ENCODE measurements around the gene ITIH1. TPM values are rescaled to one million over a fixed set of nuclear protein-coding genes. Genes with fewer than 3 reads are reported as not detected.

The ITIH1 gene
- polyA plus RNA-seq, 1 donor from 2014 or later, result not detected

GRCh38 chr3:52763466-52763865, 13.9 kb upstream of the ITIH1 start:
- peaks cover 16% of the 10 kb centered on the region for H3K36me3 ChIP-seq (ENCODE audit: insufficient read depth, low read length)
- H3K79me2 ChIP-seq (replicated peaks; ENCODE audit: insufficient read depth, low read length), result peaks cover 9% of the 10 kb centered on the region
- no peak overlapping the region for H3K4me3 ChIP-seq (ENCODE audit: low read length)

GRCh38 chr3:52769786-52770455, 7.5 kb upstream of the ITIH1 start:
- Histone ChIP-seq H3K9ac (ENCODE audit: low read length) (peak overlapping the region; percentile 85), H3K4me3 (ENCODE audit: low read length) (peak overlapping the region; percentile 94), H4K20me1 (ENCODE audit: insufficient read depth) (no peaks in the 10 kb centered on the region), H3K27ac (ENCODE audit: low read length) (peak overlapping the region; percentile 72), H3K27me3 (ENCODE audit: insufficient read depth, low read depth, low read length) (no peaks in the 10 kb centered on the region), H3K9me3 (ENCODE audit: low read length) (no peaks in the 10 kb centered on the region), H3K79me2 (replicated peaks; ENCODE audit: insufficient read depth, low read length) (peaks cover 28% of the 10 kb centered on the region), H3K36me3 (ENCODE audit: insufficient read depth, low read length) (peaks cover 4% of the 10 kb centered on the region), H3K4me2 (ENCODE audit: low read length) (peak overlapping the region; percentile 79), H3K9me2 (ENCODE audit: insufficient read depth, low read length) (no peaks in the 10 kb centered on the region), H2AFZ (ENCODE audit: low read depth, low read length) (peak overlapping the region; percentile 7), H3F3A (ENCODE audit: insufficient read depth, low read length, poor library complexity, severe bottlenecking) (no peaks in the 10 kb centered on the region)
- TF ChIP-seq EP300 (conservative IDR thresholded peaks at IDR 0.05; ENCODE audit: poor library complexity, severe bottlenecking) (no peak), RAD21 (conservative IDR thresholded peaks at IDR 0.05) (no peak), REST (IDR thresholded peaks at IDR 0.05; ENCODE audit: borderline replicate concordance) (no peak), SMC3 (conservative IDR thresholded peaks at IDR 0.05; ENCODE audit: poor library complexity) (no peak), CTCF (IDR thresholded peaks at IDR 0.05; ENCODE audit: poor library complexity, severe bottlenecking) (no peak), TAF1 (IDR thresholded peaks at IDR 0.05; ENCODE audit: low read depth) (no peak), MXI1 (conservative IDR thresholded peaks at IDR 0.05; ENCODE audit: poor library complexity, severe bottlenecking) (no peak), EZH2 (IDR thresholded peaks at IDR 0.05; ENCODE audit: borderline replicate concordance, insufficient read depth, low read length, poor library complexity, severe bottlenecking) (no peak), POLR2AphosphoS5 (IDR thresholded peaks at IDR 0.05) (no peak)

More at GRCh38 chr3:52763466-52763865, 13.9 kb upstream of the ITIH1 start:
- TF ChIP-seq MXI1 (conservative IDR thresholded peaks at IDR 0.05; ENCODE audit: poor library complexity, severe bottlenecking) (no peak), EP300 (conservative IDR thresholded peaks at IDR 0.05; ENCODE audit: poor library complexity, severe bottlenecking) (no peak), TAF1 (IDR thresholded peaks at IDR 0.05; ENCODE audit: low read depth) (no peak), SMC3 (conservative IDR thresholded peaks at IDR 0.05; ENCODE audit: poor library complexity) (no peak), REST (IDR thresholded peaks at IDR 0.05; ENCODE audit: borderline replicate concordance) (no peak)
- no peaks in the 10 kb centered on the region for H3K9me3 ChIP-seq (ENCODE audit: low read length)
- H3K9ac ChIP-seq (ENCODE audit: low read length), result no peak overlapping the region
- H4K20me1 ChIP-seq (ENCODE audit: insufficient read depth), result no peaks in the 10 kb centered on the region
- H2AFZ ChIP-seq (ENCODE audit: low read depth, low read length), result no peak overlapping the region
- no peak overlapping the region for H3K4me2 ChIP-seq (ENCODE audit: low read length)
- H3K27me3 ChIP-seq (ENCODE audit: insufficient read depth, low read depth, low read length), result no peaks in the 10 kb centered on the region
- H3K9me2 ChIP-seq (ENCODE audit: insufficient read depth, low read length), result no peaks in the 10 kb centered on the region
- no peak overlapping the region for H3K27ac ChIP-seq (ENCODE audit: low read length)
- no peaks in the 10 kb centered on the region for H3F3A ChIP-seq (ENCODE audit: insufficient read depth, low read length, poor library complexity, severe bottlenecking)
